HG02642 (cell line): Measurements from ENCODE around the gene BRI3.
"Not testable (repeated sequence)": the region's sequence is repeated elsewhere in the genome, so short reads cannot be mapped to it uniquely, and the experiment has no call there.

Experiments
- ATAC-seq: cut with Tn5 transposase; IDR thresholded peaks from one replicate; pipeline ENCODE4 v1.9.1; 2021; ENCODE audit warnings: mild to moderate bottlenecking; ENCODE audit not compliant: unreplicated experiment, poor library complexity

BRI3 gene

DNA sequence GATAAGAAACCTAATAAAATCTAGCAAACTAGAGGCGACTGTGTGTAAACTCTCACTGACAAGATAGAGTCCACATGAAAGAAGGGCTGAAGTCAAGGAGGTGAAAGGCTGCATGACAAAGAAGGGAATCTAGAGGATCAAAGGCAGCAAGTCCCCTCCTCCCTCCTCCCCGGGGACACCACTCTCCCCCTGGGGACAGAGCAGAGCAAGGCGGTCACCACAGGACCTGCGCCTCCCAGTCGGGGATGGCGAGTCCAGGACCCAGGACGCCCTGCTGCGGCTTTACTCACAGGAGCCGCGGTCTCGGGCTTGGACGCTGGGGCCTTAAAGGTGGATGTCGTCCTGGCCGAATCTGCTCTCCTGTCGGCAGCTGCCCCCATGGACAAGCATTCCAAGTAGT, 22.4 kb downstream of the BRI3 start:
- ATAC-seq, result no peak

DNA sequence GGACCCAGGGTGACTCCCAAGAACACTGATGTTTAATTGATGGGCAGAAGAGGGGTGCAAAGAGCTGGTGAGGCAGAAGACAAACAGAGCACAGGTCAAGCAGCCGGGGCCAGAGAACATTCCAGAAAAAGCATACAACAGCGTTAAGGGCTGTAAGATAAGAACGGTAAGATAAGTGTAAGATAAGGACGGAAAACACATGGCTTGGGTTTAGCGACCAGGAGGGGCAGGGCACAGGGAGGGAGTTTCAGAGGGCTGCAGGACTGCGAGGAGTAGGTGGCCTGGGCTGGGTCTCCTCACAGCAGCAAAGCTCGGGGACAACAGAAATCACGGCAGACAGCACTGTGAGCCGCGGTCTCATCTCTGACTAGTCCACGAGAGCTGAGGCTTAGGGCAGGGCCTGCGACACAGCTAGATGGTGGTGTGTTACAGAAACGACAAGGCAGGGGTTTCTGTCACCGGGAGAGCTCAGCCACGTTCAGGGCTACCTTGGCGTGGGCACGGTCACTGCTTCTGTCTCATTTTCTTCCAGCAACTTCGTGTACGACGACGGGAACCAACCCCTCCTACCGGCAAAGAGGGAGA, 24.6 kb downstream of the BRI3 start:
- no peak for ATAC-seq

DNA sequence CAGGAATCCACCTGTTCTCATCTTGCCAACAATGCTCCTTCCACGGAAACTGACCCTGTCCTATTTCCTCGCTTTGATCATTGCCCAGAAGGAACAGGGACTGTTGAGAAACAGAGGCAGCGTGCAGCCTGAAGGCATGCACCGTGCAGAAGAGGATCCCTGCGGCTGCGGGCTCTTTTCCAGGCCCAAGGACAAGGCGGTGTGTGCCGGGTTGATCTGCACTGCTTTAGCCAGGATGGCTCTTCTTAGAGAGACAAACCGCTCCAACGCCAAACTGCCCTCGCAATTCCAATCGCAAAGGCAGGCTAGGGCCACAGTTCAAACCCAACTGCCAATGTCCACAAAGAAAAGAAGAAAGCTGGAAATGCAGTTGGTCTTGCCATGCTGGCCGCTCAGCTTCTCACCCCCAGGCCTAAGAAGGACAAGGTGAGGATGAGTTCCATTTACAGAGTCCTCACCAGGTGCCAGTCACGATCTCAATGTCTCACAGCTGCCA, 26.5 kb downstream of the BRI3 start:
- no peak for ATAC-seq

DNA sequence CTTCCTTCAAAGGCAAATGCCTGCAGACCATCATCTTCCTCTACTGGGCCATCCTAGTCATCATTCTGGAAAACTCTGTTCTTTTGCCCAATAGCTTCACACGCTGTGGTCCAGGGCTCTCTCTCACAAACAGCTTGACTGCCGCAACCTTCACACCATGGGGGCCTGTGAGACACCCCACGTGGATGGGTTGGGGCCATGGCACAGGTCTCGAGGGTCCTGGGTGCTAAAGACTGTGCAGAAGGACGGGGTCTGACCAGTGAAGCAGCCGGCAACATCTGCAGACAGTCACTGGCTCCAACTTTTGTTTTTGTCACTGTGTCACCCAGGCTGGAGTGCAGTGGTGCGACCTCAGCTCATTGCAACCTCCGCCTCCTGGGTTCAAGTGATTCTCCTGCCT, 28.1 kb downstream of the BRI3 start:
- no peak for ATAC-seq

DNA sequence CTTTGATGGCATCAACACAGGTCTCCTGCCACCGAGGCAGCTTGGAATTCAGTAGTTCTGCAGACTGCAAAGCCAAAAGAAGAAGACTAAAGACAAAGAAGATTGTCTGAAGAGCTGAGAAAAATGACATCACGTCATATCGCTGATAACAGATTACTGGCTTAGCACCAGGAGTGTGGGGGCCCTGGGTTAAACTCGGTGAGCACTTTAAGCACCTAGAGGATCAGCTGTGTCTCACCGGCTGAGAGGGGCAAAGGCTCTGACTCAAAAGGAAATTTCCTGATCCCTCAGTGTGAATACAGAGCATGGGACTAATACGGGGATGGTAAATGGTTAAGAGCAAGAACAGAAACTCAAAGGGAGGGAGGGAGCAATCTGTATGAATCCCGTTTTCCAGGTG, 30.7 kb downstream of the BRI3 start:
- no peak for ATAC-seq

DNA sequence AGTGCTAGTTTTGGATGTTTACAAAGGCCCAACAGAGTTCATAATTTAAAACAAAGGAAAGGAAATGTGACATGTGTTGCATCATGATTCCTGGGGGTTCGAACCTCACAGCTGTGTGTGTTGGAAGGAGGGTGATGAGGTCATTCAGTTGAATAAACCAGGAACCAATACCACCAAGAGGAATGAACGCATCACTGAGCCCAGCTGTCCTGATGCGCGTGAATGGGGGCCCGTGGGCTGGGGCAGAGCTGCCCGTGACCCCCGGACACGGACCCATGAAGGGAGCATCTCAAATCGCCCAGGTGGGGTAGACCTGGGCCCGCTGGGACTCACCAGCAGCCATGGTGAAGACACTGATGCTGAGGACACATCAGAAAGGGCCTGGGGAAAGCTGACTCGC, 33.0 kb downstream of the BRI3 start:
- no peak for ATAC-seq

DNA sequence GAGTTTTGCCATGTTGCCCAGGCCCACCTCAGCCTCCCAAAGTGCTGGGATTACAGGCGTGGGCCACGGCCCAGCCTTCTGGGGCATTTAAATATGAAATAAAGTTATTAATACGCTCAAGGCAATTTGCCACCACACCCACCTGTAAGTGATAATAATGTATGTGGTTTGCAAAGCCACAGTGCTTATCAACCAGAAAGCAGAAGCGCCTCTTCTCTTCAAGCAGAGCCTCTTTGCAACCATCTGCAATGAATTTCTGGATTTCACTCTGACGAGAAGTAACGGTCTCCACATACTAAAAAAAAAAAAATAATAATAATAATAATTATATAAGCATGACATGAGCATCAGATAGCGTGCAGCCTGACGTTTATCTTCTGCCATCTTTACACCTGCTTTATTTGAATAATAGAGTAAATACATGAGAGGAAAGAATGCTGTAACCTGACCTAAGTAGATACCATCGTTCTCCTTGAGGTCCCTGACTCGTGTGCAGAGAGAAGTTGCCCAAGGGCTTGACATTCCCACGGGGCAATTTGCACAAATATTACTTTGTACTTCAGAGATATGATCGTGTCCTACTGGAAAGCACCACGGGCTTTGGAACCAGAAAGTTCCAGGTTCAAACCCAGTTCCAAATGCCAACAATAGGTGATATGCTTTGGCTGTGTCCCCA, 34.0 kb downstream of the BRI3 start:
- peak; percentile 69 for ATAC-seq

DNA sequence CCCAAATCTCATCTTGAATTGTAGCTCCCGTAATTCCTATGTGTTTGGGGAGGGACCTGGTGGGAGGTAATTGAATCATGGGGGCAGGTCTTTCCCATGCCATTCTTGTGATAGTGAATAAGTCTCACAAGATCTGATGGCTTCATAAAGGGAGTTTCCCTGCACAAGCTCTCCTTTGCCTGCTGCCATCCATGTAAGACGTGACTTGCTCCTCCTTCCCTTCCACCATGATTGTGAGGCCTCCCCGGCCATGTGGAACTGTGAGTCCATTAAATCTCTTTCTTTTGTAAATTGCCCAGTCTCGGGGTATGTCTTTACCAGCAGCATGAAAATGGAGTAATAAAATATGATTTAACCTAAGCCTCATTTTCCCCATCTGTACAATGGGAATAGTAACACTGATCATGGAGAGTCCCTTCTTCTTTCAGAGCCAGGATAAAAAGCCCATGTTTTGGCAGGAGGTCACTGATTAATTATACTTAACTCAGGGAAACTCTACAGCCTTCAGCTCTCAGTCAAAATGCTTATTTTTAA, 34.6 kb downstream of the BRI3 start:
- ATAC-seq, result not testable (repeated sequence)

DNA sequence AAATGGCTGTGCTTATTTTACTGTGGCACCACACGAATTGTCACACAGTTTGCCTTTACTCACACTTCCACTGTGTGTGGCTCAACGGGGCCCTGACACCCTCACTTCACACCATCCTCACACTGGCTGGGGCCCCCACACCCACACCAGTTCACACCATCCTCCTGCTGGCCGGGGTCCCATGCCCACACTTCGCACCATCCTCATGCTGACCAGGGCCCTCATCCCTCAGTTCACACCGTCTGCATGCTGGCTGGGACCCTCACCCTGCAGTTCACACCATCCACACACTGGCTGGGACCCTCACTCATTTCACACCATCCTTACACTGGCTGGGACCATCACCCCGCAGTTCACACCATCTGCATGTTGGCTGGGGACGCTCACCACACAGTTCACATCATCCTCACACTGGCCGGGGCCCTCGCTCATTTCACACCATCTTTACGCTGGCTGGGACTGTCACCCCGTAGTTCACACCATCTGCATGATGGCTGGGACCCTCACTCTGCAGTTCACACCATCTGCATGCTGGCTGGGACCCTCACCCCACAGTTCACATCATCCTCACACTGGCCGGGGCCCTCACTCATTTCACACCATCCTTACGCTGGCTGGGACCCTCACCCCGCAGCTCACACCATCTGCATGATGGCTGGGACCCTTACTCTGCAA, 36.0 kb downstream of the BRI3 start:
- no peak for ATAC-seq

DNA sequence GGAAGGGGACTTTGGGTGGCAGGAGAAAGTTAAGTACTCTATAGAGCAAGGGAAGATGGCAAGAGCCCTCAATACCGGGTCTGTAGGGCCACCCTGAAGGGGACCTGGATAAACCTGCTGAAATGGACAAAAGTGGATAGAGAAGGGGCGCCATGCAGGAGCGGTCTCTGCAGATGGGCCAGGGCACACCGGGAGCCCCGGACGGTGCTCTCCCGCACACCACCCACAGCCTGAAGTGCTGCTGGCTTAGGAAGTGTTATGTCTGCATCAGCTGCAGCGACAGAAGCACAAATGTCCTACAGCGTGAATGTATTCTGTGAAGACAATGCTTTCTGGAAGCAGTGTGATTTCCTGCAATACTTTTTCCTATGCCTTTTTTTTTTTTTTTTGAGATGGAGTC, 37.7 kb downstream of the BRI3 start:
- no peak for ATAC-seq

DNA sequence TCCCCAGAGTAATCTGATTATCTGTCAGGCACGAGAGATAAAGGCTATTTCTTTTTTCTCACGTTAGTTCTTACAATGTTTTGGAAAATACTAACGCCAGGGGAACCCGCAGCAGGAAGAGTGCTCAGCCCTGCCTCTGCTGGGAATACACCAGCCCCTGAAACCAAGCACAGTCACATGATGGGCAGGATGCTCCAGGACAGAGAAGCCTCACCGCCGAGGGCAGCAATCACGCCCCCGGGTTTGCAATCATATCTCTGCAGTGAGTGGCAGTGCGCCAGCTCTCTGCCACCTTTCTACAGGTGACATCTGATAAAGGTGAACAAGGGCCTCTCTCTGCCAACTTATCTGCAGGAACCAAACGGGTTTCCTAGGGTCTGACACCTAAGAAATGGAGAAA, 39.8 kb downstream of the BRI3 start:
- no peak for ATAC-seq

DNA sequence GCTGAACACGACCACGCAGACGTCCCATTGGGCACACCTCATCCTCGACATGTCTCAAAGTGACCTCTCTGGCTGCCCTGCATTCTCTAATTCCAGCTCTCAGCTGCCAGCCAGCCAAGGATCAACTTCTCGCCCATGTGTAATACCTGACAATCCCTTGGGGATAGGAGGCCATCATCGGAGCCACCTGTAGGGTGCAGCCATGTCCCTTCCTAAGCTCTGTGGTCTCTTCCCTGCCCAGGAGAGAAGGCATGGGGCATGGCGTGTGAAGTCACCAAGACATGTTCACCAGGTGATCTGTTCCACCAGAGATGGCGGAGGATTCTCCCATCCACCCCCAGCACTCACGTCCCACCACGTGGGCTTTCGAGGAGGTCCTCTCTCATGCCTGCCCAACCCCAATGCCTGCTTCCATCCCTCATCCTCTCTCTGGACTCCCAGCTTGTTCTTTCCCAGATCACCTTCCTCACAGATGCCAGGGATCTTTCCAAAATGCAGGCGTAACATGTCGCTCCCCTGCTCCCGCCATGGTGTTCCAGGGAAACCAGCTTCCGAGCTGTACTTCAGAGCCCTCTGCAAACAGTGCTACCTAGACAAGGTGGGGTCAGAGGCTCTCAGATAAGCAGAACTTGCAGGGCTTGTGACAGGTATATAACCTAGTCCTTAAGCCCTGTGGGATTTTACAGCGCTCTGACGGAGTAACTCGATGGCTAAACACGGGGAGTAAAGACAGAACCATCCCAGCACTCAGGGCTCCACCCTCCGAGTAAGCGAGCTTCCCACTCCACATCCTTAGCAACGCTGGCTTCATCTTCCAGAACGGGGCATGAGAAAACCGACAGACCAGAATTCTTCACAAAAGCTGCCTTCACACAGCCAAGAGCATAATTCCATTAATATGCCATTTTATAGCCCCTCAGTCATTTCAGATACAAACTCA, 41.1 kb downstream of the BRI3 start:
- ATAC-seq, result no peak

DNA sequence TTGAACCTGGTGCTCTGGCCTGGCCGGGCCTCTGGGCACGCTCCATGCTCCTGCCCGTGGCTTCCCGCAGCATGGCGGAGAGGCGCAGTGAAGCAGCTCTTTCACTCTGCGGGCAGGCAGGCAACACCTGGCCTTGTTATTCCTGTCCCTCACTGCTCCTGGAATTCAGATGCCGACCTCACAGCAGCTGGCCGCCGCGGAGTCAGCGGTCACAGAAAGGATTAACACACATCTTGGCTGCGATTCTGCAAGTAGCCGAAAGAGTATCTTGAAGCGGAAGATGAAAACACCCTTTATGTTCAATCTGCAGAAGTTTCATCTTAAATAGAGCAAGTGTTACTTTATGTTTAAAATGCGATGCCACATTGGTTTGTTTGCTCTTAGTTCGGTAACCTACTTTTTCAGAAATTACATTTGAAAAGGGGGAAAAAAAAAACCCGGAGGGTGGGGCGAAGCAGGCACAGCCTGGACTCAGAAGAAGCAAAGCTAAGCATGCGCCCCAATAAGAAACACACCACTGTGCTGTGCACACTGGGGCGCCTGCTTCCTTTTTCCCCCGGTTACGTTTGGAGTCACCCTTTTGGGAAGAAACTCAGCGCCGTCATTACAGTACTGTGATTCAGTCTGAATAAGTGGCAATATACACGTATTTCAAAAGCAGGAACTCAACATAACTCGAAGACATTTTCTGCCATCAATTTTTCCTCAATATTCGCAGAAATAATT, 42.3 kb downstream of the BRI3 start:
- ATAC-seq, result no peak

DNA sequence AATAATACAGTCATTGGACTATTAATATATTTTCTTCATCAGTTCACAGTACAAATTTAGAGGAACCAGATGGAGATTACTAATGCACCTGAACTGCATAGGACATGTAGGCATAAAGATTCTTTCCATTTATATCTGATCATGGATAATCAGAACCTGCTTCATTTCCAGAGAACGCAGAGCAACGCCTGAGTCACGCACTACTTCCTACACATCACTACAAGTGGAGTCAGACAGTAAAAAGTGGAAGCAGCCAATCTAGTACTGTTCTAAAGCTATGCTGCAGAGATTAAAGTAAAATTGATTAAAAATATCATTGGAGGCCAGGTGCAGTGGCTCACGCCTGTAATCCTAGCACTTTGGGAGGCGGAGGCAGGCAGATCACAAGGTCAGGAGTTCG, 43.3 kb downstream of the BRI3 start:
- no peak for ATAC-seq

DNA sequence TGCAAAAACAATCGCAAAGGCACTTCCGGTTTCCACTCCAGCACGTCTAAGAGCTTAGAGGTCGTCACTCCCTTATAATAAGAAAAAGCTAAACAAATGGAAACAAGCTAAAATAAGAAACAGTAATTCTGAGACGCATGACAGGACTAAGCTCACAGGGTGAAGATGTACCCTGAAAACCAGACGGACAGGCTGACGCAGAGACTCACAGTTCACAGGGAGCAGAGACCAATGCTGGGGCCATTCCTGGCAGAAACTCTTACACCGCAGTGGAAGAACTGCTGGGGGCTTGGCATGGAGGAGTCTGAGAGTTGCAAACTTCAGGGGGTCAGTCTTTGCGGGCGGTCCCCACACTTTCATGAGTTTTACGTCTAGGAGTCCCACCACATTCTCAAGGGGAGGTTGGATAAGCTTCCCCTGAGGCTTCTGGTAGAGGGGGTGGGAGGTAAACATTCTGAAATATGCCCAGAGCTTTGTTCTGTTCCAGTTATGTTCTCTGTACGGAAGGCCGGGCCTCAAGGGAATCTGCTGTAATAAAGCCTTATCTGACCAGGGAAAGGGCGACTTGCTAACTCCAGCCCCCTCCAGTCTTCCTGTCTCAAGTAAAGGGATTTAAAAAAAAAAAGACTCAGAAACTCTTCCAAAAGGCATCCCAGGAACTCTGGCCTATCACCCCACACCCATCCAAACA, 47.8 kb downstream of the BRI3 start:
- ATAC-seq, result no peak

DNA sequence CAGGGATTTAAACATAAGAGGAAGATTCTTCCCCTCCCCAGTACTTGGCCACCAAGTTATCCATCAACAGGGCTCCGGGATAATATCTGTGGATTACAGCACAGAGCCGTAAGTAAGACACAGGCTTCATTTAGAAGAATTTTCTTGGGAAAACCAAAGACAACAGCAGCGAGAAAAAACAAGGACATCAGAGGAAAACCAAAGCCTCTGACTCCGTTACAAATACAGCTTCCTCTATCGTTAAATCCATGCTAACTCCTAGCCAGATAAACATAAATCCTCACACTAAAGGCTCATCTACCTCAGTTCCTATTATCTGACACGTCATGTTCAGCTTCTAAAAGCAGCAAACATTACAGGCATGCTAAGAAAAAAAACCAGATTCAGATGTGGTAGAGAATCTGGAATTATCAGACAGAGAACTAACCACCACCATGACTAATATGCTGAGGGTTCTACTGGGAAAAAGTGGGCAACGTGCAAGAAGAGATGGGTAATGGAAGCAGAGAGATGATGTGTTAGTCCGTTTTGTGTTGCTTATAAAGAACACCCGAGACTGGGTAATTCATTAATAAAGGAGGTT, 48.4 kb downstream of the BRI3 start:
- ATAC-seq, result no peak

DNA sequence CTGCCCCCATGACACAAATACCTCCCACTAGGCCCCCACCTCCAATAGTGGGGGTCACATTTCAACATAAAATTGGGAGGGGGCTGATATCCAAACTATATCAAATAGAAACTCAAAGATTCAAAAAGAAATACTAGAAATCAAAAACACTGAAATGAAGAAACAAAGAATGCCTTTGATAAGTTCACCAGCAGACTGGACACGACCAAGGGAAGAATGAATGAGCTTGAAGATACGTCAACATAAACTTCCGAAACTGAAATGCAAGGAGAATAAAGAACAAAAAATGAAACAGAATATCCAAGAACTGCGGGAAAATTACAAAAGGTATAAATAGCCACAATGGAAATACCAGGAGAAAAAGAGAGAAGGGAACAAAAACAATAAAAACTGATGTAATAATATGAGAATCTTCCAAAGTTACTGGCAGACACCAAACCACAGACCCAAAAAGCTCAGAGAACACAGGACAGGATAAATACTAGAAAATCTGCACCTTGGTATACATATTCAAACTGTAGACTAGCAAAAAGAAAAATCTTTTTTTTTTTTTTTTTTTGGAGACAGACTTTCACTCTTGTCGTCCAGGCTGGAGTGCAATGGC, 49.5 kb downstream of the BRI3 start:
- no peak for ATAC-seq

DNA sequence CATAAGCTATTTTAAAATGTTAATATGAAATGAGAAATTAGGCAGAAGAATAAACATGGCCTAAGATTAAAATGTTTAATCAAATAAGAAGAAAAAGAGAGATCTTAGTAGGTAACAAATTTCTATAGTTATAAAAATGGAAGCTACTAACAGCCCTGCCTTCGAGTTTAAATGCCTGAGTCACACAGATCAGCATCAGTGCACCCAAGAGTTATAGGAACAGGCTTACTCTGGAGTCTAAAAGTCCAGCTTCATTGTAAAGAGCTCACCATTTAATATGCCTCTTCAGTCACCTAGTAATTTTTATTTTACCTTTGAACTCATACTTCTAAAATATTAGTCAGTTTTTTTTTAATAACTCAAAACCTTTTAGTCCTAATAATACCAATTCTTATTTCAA, 52.6 kb downstream of the BRI3 start:
- no peak for ATAC-seq
